Gastroesophageal sphincter (tissue), 3 donors: ENCODE measurements around the gene LTBP3.
"Not testable (repeated sequence)": the region's sequence is repeated elsewhere in the genome, so short reads cannot be mapped to it uniquely, and the experiment has no call there.

Experiments
- CTCF ChIP-seq, 4 experiments: fragments of 200-600 bp in 2 of 4; fragments of 450-650 bp in 2 of 4; sonication (generic) in 1 of 4; IDR thresholded peaks; one replicate each; pipeline ENCODE4 v1.5.1; 2017 to 2019; ENCODE audit warnings: antibody characterized with exemption in 4 of 4, mild to moderate bottlenecking in 2 of 4, moderate library complexity in 2 of 4
- POLR2A ChIP-seq, 2 donors: fragments of 450-650 bp; IDR thresholded peaks; one replicate each; pipeline ENCODE4 v1.6.1; 2017; ENCODE audit warnings: antibody characterized with exemption in 2 of 2, mild to moderate bottlenecking in 2 of 2, moderate library complexity in 1 of 2
- POLR2AphosphoS5 ChIP-seq: sonication (generic); formaldehyde crosslinking; IDR thresholded peaks from one replicate; pipeline ENCODE4 v1.6.1; 2017; ENCODE audit warnings: antibody characterized with exemption

DNA sequence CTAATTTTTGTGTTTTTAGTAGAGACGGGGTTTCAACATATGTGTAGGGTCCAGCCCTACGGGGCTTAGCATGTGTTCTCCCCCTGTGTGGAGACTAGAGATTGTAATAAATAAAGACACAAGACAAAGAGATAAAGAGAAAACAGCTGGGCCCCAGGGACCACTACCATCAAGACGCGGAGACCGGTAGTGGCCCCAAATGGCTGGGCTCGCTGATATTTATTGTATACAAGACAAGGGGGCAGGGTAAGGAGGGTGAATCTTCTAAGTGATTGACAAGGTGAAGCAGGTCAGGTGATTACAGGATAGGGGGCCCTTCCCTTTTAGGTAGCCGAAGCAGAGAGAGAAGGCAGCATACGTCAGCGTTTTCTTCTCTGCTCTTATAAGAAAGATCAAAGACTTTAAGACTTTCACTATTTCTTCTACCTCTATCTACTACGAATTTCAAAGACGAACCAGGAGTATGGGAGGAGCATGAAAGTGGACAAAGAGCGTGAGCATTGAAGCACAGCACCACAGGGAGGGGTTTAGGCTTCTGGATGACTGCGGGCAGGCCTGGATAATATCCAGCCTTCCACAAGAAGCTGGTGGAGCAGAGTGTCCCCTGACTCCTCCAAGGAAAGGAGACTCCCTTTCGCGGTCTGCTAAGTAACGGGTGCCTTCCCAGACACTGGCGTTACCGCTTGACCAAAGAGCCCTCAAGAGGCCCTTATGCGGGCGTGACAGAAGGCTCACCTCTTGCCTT, 36.2 kb downstream of the LTBP3 start:
- not testable (repeated sequence) for TF ChIP-seq CTCF (IDR thresholded peaks at IDR 0.05); POLR2AphosphoS5; POLR2A (IDR thresholded peaks at IDR 0.05)
